ENCODE results near the gene DCXR. TPM values are rescaled to one million over a fixed set of nuclear protein-coding genes. Genes with fewer than 3 reads are reported as not detected.

Gene DCXR
- total and polyA plus RNA-seq, 12 donors, result 155 to 387 (median 195) TPM

GRCh38 chr17:81993729-81994592 lies 43.5 kb downstream of the DCXR start:
- no peak overlapping the region for H3K4me3 ChIP-seq
- no peak overlapping the region for H3K27ac ChIP-seq
- H3K4me1 ChIP-seq, result peaks cover 4 to 30% (median 18%) of the 10 kb centered on the region in 9 donors
- ATAC-seq (no peak), DNase-seq (no peak)
- peaks cover 0 to 42% (median 0%) of the 10 kb centered on the region in 9 donors for H3K36me3 ChIP-seq
- H3K27me3 ChIP-seq, result no peaks in the 10 kb centered on the region
- WGBS, 2 donors, result 96% methylated on average over 35 to 37 of the region's 37 CpGs
- TF ChIP-seq CTCF (IDR thresholded peaks at IDR 0.05), result no peak
- intact Hi-C loops (cut with DNase I), result no loop called here
- H3K9me3 ChIP-seq, result no peaks in the 10 kb centered on the region

GRCh38 chr17:81992306-81993102 lies 45.0 kb downstream of the DCXR start:
- Histone ChIP-seq H3K4me3 (peak overlapping the region in 6 of 10 donors; percentile 6 to 38 (median 24)), H3K4me1 (peaks cover 4 to 25% (median 18%) of the 10 kb centered on the region in 9 donors), H3K36me3 (peaks cover 0 to 51% (median 0%) of the 10 kb centered on the region in 9 donors), H3K9me3 (no peaks in the 10 kb centered on the region), H3K27me3 (no peaks in the 10 kb centered on the region), H3K27ac (peak overlapping the region; percentile 55 to 89 (median 76))
- intact Hi-C loops (cut with DNase I), result no loop called here
- DNase-seq, result no peak
- 72 to 77% methylated on average over 31 of the region's 31 CpGs for WGBS, 2 donors
- TF ChIP-seq CTCF (IDR thresholded peaks at IDR 0.05), result no peak
- ATAC-seq, result peak in 6 of 8 donors; percentile 3 to 20 (median 10)

GRCh38 chr17:81991684-81992305 lies 45.7 kb downstream of the DCXR start:
- H3K36me3 ChIP-seq, result peaks cover 0 to 52% (median 0%) of the 10 kb centered on the region in 9 donors
- H3K27ac ChIP-seq, result peak overlapping the region; percentile 55 to 89 (median 76)
- 39 to 41% methylated on average over 31 of the region's 31 CpGs for WGBS, 2 donors
- intact Hi-C loops (cut with DNase I), result no loop called here
- TF ChIP-seq CTCF (IDR thresholded peaks at IDR 0.05), result peak in 3 of 9 donors; percentile 6 to 33 (median 22)
- ATAC-seq (peak; percentile 84 to 95 (median 90)), DNase-seq (peak; percentile 73 to 76)
- H3K27me3 ChIP-seq, result no peaks in the 10 kb centered on the region
- H3K4me3 ChIP-seq, result peak overlapping the region in 6 of 10 donors; percentile 6 to 38 (median 24)
- H3K9me3 ChIP-seq, result no peaks in the 10 kb centered on the region
- H3K4me1 ChIP-seq, result peaks cover 4 to 25% (median 18%) of the 10 kb centered on the region in 9 donors
